Measurements from ENCODE around the gene PRR11. TPM values are rescaled to one million over a fixed set of nuclear protein-coding genes. Genes with fewer than 3 reads are reported as not detected.

The PRR11 gene
- total RNA-seq, 1 experiment from 2014 or later: 39.8 TPM

GRCh38 chr17:59181481-59181880 lies 25.9 kb downstream of the PRR11 start:
- Histone ChIP-seq H3K4me3 (ENCODE audit: low read depth in 2 of 2, low read length in 2 of 2) (no peak overlapping the region), H3K36me3 (ENCODE audit: control insufficient read depth, insufficient read depth, low read length) (no peaks in the 10 kb centered on the region), H3K9me3 (ENCODE audit: control insufficient read depth, insufficient read depth, low read depth, low read length) (no peaks in the 10 kb centered on the region), H3K27me3 (ENCODE audit: control insufficient read depth, insufficient read depth, low read length) (no peaks in the 10 kb centered on the region), H3K27ac (ENCODE audit: low read length) (no peak overlapping the region), H3K4me1 (ENCODE audit: control insufficient read depth, insufficient read depth, low read length) (no peaks in the 10 kb centered on the region)
- intact Hi-C loops (cut with micrococcal nuclease; ENCODE audit: unreplicated experiment) (no loop called here), in situ Hi-C loops (cut with HindIII; ENCODE audit: low pct_unique_long_range_greater_than_20kb, low sequenced_read_pairs) (no loop called here)
- no TSS peak for BruUV-seq (replicated peaks)
- ChIA-PET CTCF (no interaction called here), POLR2A (no interaction called here)
- DNase-seq (ENCODE audit: low read depth, low spot score): no peak
- TF ChIP-seq TCF7L2 (IDR thresholded peaks at IDR 0.05; ENCODE audit: low read depth, low read length): no peak
- TF ChIP-seq POLR2AphosphoS5 (IDR thresholded peaks at IDR 0.05; ENCODE audit: low read depth, low read length): no peak
- no peak for TF ChIP-seq SIN3A (IDR thresholded peaks at IDR 0.05; ENCODE audit: borderline replicate concordance, insufficient read depth, low read depth, low read length)
- TF ChIP-seq, protein P1, sequence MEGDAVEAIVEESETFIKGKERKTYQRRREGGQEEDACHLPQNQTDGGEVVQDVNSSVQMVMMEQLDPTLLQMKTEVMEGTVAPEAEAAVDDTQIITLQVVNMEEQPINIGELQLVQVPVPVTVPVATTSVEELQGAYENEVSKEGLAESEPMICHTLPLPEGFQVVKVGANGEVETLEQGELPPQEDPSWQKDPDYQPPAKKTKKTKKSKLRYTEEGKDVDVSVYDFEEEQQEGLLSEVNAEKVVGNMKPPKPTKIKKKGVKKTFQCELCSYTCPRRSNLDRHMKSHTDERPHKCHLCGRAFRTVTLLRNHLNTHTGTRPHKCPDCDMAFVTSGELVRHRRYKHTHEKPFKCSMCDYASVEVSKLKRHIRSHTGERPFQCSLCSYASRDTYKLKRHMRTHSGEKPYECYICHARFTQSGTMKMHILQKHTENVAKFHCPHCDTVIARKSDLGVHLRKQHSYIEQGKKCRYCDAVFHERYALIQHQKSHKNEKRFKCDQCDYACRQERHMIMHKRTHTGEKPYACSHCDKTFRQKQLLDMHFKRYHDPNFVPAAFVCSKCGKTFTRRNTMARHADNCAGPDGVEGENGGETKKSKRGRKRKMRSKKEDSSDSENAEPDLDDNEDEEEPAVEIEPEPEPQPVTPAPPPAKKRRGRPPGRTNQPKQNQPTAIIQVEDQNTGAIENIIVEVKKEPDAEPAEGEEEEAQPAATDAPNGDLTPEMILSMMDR (IDR thresholded peaks at IDR 0.05): no peak
- no peak for TF ChIP-seq REST (IDR thresholded peaks at IDR 0.05; ENCODE audit: insufficient read depth in 1 of 2, low read depth in 2 of 2, low read length in 1 of 2)
- no peak for ATAC-seq

DNA sequence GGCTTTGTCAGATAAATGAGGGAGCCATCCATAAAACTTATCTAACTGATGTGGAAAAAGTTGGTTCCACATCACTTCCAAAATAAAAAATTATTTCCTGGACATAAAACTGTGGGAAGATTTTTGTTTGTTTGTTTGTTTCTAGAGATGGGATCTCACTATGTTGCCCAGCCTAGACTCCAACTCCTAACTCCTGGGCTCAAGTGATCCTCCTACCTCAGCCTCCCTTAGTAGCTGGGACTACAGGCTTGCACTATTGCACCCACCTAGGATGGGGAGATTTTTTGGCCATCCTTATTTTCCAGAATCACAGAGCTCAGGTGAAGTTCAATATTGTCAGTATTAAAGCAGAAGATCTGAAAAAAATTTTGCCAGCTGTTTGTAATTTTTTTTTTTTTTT lies 30.5 kb downstream of the PRR11 start:
- ChIA-PET CTCF (no interaction called here), POLR2A (interaction anchor here (0.6 kb wide), 2 partner anchors 50 to 311 kb away, joined by 4 to 12 read pairs; no protein-coding TSS in a partner anchor)
- TF ChIP-seq TCF7L2 (IDR thresholded peaks at IDR 0.05; ENCODE audit: low read depth, low read length) (no peak), REST (IDR thresholded peaks at IDR 0.05; ENCODE audit: insufficient read depth in 1 of 2, low read depth in 2 of 2, low read length in 1 of 2) (no peak), POLR2AphosphoS5 (IDR thresholded peaks at IDR 0.05; ENCODE audit: low read depth, low read length) (no peak), SIN3A (IDR thresholded peaks at IDR 0.05; ENCODE audit: borderline replicate concordance, insufficient read depth, low read depth, low read length) (no peak)
- TF ChIP-seq, protein P1 (IDR thresholded peaks at IDR 0.05): no peak
- TSS peak; percentile 52 for BruUV-seq (replicated peaks)
- H3K9me3 ChIP-seq (ENCODE audit: control insufficient read depth, insufficient read depth, low read depth, low read length): no peaks in the 10 kb centered on the region
- intact Hi-C loops (cut with micrococcal nuclease; ENCODE audit: unreplicated experiment) (no loop called here), in situ Hi-C loops (cut with HindIII; ENCODE audit: low pct_unique_long_range_greater_than_20kb, low sequenced_read_pairs) (no loop called here)
- no peaks in the 10 kb centered on the region for H3K27me3 ChIP-seq (ENCODE audit: control insufficient read depth, insufficient read depth, low read length)
- no peak for DNase-seq (ENCODE audit: low read depth, low spot score)
- no peak overlapping the region for H3K27ac ChIP-seq (ENCODE audit: low read length)
- no peak overlapping the region for H3K4me3 ChIP-seq (ENCODE audit: low read depth in 2 of 2, low read length in 2 of 2)
- peaks cover 2% of the 10 kb centered on the region; the same call in 1 of the 2 replicates for H3K36me3 ChIP-seq (ENCODE audit: control insufficient read depth, insufficient read depth, low read length)
- ATAC-seq: no peak
- no peaks in the 10 kb centered on the region for H3K4me1 ChIP-seq (ENCODE audit: control insufficient read depth, insufficient read depth, low read length)
